Stimulated activated CD4-positive, alpha-beta T cell treated with anti-CD3 and anti-CD28 coated beads, Interleukin-12 subunit alpha, Interleukin-12 subunit beta, amount 100 ng/mL, for 24 hours (primary cell): ENCODE measurements around the gene GAPDH.

ENCODE experiments used
- DNase-seq, 2 experiments: peaks; one replicate each; pipeline ENCODE4 v3.0.0-alpha.2; 2020; ENCODE audit warnings: low read depth in 2 of 2

Gene GAPDH

GRCh38 chr12:6529291-6529737 lies 5.0 kb upstream of the GAPDH start:
- no peak for DNase-seq

- DNase-seq, result no peak
These were observed 3.6 kb upstream of the GAPDH start for GRCh38 chr12:6530576-6531260.

DNA sequence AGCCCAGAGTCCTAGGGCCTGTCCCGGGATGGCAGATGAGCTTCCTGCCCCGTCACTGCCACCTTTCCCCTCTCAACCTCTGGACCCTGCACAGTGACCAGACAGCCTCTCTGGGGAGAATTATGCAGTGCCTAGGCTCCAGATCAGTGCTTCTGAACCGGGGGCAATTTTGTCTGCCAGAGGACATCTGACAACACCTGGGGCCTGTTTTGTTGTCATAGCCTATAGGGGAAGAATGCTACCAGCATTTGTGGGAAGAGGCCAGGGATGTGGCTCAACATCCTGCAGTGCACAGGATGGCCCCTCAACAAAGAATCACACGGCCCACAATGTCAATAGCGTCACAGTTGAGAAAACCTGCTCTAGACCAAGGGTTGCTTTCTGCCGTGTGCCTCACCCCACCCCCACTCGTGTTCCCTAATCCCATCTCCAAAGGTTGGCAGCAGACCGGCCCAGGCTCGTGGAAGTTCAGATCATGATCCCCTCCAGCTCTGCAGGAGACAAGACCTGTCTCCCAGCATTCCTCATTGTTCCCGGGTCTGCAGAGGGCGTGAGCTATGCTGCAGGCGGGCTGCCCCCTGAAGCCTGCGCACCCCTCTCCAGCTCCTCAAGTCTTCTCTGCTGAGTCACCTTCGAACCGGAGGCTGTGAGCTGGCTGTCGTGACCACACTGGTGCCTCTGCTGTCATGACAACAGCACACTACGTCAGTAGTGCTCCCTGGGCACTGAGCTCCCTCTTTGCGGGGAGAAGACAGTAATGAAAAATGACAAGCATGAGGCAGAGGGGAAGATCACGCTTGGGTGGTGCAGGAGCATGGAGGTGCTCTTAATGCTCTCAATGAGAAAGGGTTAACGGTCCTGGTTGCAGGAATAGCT lies 2.0 kb upstream of the GAPDH start:
- DNase-seq, result peak; percentile 73 to 76

GRCh38 chr12:6532927-6533652 lies 1.2 kb upstream of the GAPDH start:
- DNase-seq, result peak; percentile 43 to 58

GRCh38 chr12:6533653-6533922 lies 729 bp upstream of the GAPDH start:
- no peak for DNase-seq

DNA sequence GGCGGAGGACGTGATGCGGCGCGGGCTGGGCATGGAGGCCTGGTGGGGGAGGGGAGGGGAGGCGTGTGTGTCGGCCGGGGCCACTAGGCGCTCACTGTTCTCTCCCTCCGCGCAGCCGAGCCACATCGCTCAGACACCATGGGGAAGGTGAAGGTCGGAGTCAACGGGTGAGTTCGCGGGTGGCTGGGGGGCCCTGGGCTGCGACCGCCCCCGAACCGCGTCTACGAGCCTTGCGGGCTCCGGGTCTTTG lies 303 bp downstream of the GAPDH start:
- DNase-seq, result peak in 1 of 2 experiments; percentile 73

DNA sequence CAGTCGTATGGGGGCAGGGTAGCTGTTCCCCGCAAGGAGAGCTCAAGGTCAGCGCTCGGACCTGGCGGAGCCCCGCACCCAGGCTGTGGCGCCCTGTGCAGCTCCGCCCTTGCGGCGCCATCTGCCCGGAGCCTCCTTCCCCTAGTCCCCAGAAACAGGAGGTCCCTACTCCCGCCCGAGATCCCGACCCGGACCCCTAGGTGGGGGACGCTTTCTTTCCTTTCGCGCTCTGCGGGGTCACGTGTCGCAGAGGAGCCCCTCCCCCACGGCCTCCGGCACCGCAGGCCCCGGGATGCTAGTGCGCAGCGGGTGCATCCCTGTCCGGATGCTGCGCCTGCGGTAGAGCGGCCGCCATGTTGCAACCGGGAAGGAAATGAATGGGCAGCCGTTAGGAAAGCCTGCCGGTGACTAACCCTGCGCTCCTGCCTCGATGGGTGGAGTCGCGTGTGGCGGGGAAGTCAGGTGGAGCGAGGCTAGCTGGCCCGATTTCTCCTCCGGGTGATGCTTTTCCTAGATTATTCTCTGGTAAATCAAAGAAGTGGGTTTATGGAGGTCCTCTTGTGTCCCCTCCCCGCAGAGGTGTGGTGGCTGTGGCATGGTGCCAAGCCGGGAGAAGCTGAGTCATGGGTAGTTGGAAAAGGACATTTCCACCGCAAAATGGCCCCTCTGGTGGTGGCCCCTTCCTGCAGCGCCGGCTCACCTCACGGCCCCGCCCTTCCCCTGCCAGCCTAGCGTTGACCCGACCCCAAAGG lies 804 bp downstream of the GAPDH start:
- DNase-seq, result peak; percentile 58 to 71

GRCh38 chr12:6535697-6535946 lies 1.3 kb downstream of the GAPDH start:
- DNase-seq, result no peak

GRCh38 chr12:6535960-6536847 lies 1.9 kb downstream of the GAPDH start:
- peak in 1 of 2 experiments; percentile 20 for DNase-seq

- peak in 1 of 2 experiments; percentile 13 for DNase-seq
These were observed 2.7 kb downstream of the GAPDH start for GRCh38 chr12:6536894-6537579.

- peak; percentile 56 to 74 for DNase-seq
These were observed 3.5 kb downstream of the GAPDH start for GRCh38 chr12:6537580-6538419.

- DNase-seq, result peak; percentile 20 to 37
These were observed 4.3 kb downstream of the GAPDH start for GRCh38 chr12:6538420-6539313.

DNA sequence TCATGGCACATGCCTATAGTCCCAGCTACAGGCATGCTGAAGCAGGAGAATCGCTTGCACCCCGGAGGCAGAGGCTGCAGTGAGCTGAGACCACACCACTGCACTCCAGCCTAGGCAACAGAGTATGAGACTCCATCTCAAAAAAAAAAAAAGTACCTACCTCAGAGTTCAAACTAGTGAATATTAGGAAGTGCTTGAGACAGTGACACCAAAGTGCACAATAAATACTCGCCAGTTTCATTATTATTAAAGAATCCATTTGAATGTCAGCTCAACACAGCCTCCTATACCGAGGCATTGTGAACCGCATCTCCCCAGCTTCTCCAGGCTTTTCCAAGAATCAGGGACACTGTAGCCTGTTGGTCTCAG lies 5.0 kb downstream of the GAPDH start:
- no peak for DNase-seq

DNA sequence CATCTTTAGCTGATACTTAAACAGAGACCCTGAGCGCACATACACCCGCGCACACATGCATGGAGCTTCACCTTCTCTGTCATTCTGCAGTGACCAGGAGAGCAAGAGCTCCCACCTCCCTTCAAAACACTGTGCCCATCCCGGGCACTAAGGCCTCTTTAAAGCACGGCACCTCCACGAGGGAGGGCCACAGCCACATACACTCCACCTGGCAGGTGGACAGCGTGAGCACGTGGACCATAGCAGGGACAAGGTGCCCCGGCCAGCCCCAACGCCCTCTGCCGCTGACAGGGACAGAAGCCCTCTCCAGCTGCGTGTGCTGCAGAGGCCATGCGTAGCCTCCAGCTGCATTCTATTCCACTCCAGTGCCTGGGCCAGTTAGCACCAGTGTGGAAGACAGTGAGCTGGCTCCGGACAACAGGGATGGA lies 5.4 kb downstream of the GAPDH start:
- DNase-seq, result no peak

DNA sequence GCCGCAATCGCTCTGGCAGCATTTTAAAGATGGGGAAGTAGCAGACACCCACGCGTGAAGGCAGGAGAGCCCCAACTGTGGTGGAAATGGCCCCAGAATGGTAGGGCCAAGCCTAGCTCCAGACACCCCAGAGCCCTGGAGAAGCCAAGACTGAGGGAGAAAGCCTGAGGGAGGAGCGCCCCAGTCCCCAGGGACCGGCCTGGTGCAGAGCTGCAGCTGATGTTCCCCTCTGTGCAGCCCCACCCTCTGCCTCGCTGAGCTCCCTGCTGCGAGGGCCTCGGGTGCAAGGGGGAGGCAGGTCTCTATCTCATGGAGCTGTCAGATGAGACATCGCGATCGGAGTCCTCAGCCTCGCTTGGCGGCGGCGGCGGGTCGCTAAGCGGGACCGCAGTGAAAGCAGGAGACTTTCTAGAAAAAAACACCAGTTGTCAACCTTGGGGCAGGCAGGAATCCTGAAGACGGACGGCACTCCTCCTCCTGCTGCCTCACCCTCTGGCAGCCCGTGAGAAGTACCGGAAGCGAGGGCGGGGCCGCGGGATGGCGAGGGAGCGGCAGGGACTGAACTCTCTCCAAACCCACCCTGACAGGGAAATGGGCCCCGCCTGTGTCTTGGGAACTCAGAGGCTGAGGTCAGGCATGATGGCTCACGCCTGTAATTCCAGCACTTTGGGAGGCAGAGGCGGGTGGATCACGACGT lies 6.0 kb downstream of the GAPDH start:
- DNase-seq, result peak in 1 of 2 experiments; percentile 59

GRCh38 chr12:6541371-6542165 lies 7.3 kb downstream of the GAPDH start:
- DNase-seq, result no peak
